Measurements from ENCODE around the gene MYO1D. TPM values are rescaled to one million over a fixed set of nuclear protein-coding genes. Genes with fewer than 3 reads are reported as not detected.

Gene MYO1D
- total and polyA plus RNA-seq, 12 donors: 13.6 to 103 (median 59.8) TPM

DNA sequence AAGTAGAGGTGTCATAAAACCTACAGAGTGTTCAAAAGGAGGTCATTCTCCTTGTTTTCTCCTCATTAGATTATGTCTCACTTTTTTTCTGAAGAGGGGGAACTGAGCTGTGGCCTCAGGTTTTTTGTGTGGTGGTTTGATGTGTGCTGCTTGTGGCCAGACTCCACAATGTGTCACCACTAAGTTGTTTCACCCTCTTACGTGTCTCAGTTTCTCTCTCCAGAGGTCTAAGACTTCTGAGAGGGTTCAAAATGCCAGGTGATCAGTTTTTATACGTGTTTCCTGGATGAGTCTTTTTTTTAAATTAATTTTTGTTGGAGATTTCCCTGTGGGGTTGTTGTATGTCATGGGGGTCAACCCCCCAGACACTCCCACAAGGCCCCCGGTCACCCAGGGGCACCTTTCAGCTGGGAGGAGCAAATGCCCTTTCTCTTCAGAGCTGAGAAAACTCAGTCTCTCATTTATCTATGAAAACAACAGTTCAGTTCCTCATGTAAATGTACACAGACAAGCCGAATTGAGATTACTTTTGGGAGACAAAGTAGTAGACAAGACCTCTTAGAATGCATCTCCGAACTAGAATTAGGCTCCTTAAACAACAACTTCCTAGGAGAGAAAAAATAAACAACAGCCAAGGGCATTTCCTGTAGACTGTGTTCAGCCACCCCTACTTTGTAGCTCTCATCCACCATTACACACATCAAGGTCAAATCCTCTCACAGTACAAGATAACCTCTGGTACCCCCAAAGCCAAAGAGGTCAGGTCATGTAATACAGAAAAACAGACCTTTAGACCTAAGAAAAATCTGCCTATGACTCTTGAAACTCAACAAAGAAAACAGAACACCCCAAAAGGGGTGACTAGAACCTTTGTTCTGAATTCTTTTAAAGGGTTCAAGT, 27.1 kb upstream of the MYO1D start:
- H3K36me3 ChIP-seq (replicated peaks in 1 of 2): no peaks in the 10 kb centered on the region
- 73 to 79% (median 77%) methylated on average over 5 of the region's 5 CpGs for WGBS, 4 donors
- H3K4me1 ChIP-seq (replicated peaks in 1 of 2): no peaks in the 10 kb centered on the region
- H3K4me3 ChIP-seq: no peak overlapping the region
- no peaks in the 10 kb centered on the region for H3K27me3 ChIP-seq
- intact Hi-C loops (cut with DNase I): loop anchor here in 1 of 2 donors (10.0 kb wide), 1 partner anchor 119 kb away; no protein-coding TSS in a partner anchor
- no peaks in the 10 kb centered on the region for H3K9me3 ChIP-seq (replicated peaks in 1 of 3)
- DNase-seq: no peak
- no peak for TF ChIP-seq POLR2A (IDR thresholded peaks at IDR 0.05)
- TF ChIP-seq CTCF (IDR thresholded peaks at IDR 0.05): no peak
- H3K27ac ChIP-seq: no peak overlapping the region

DNA sequence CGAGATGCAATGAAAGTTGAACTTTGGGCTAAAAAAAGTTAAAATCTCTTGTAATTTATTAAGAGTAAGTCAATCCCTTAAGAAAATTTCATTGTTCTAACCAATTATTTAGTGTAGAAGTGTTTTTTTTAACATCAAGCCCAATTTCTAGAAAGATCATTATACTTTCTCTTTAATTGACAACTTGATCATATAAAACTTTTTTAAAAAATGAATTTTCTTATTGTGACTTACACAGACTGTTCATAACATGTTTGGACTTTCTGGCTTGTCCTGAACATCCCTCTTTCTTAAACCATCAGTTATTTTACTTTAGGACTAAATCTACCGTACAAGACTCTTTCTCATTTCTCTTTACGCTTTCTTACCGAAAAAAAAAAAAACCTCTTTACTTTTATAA, 24.8 kb upstream of the MYO1D start:
- no peaks in the 10 kb centered on the region for H3K9me3 ChIP-seq (replicated peaks in 1 of 3)
- H3K4me3 ChIP-seq: no peak overlapping the region
- H3K36me3 ChIP-seq (replicated peaks in 1 of 2): no peaks in the 10 kb centered on the region
- H3K27me3 ChIP-seq: no peaks in the 10 kb centered on the region
- WGBS, 4 donors: 87 to 97% (median 96%) methylated on average over 4 of the region's 4 CpGs
- H3K4me1 ChIP-seq (replicated peaks in 1 of 2): no peaks in the 10 kb centered on the region
- H3K27ac ChIP-seq: no peak overlapping the region
- TF ChIP-seq POLR2A (IDR thresholded peaks at IDR 0.05): no peak
- intact Hi-C loops (cut with DNase I): loop anchor here in 1 of 2 donors (10.0 kb wide), 1 partner anchor 117 kb away; no protein-coding TSS in a partner anchor
- no peak for DNase-seq

DNA sequence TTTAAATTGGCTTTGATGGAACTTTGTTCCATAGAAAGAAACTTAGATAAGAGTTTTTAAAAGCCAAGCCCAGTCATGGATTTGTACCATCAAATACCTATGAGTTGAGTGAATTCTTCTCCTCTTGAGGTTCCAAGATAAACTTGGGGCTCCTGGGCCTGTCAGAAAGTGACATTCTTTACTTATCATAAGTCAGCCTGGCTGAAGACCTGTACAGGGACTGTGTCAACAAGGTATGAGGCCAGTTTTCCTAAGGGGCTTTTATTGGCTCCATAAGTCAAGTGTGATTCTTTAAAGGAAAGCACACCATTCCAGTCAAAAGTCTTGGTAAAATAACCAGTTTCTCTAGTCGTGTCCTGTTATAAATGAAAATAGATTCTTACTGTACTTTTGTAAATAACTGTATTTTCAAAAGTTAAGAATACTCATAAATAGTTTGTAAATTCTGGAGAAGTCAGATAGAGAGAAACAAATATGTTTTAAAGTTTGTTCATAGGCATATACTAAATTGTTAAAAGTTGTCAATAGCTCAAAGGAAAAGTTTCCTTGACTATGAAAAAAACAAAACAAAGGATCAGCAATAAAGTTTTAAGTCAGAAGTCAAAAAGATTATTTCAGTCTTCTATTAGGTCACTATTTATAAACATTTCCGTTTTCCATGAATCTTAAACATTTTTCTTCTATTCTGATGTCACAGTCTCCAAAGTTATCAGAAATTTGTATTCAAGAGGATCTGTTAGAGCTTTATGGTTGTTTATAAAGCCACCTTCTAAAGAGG, 22.5 kb upstream of the MYO1D start:
- Histone ChIP-seq H3K27me3 (no peaks in the 10 kb centered on the region), H3K36me3 (replicated peaks in 1 of 2) (no peaks in the 10 kb centered on the region), H3K4me1 (replicated peaks in 1 of 2) (no peaks in the 10 kb centered on the region), H3K4me3 (no peak overlapping the region), H3K9me3 (replicated peaks in 1 of 3) (no peaks in the 10 kb centered on the region), H3K27ac (no peak overlapping the region)
- 71 to 76% (median 74%) methylated on average over 2 of the region's 2 CpGs for WGBS, 4 donors
- DNase-seq: no peak
- intact Hi-C loops (cut with DNase I): loop anchor here in 1 of 2 donors (10.0 kb wide), 1 partner anchor 115 kb away; no protein-coding TSS in a partner anchor
- TF ChIP-seq POLR2A (IDR thresholded peaks at IDR 0.05): no peak
- no peak for TF ChIP-seq CTCF (IDR thresholded peaks at IDR 0.05)

DNA sequence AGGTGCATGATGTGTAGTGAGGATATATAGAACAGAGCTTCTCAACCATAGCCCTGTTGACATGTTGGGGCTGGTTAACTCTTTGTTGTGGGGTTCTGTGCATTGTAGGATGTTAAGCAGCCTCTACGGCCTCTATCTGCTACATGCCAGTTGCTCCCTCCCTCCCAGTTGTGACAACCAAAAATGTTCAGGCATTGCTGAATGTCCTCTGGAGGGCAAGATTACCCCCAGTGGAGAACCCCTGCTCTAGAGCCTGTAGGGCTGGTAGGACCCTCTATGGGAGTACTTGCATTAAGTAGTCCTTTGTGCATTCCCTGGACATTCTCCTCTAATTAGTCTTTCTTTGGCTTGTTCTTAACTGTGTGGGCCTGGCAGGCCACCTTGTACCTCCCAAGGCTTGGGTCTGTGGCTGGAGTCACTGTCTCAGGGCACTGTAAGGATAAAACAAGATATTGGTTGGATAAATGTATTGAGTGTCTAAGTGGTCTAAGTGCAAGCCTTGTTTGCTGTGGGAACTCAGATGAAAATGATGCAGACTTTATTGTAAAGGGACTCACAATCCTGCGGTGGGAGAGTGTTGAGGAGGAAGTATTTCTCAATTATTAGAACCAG, 19.8 kb upstream of the MYO1D start:
- Histone ChIP-seq H3K27ac (no peak overlapping the region), H3K27me3 (no peaks in the 10 kb centered on the region), H3K4me3 (no peak overlapping the region), H3K9me3 (replicated peaks in 1 of 3) (no peaks in the 10 kb centered on the region), H3K4me1 (replicated peaks in 1 of 2) (no peaks in the 10 kb centered on the region), H3K36me3 (replicated peaks in 1 of 2) (no peaks in the 10 kb centered on the region)
- no peak for DNase-seq
- WGBS, 4 donors: 81 to 96% (median 83%) methylated on average over 2 of the region's 2 CpGs
- intact Hi-C loops (cut with DNase I): no loop called here
- no peak for TF ChIP-seq CTCF (IDR thresholded peaks at IDR 0.05)
- no peak for TF ChIP-seq POLR2A (IDR thresholded peaks at IDR 0.05)

Data from adrenal gland (tissue), 12 donors.